Tibial artery (tissue), 4 donors: ENCODE results near the gene SYPL2.
"Not testable (repeated sequence)": the region's sequence is repeated elsewhere in the genome, so short reads cannot be mapped to it uniquely, and the experiment has no call there.

Experiments used
- DNase-seq, 2 donors: peaks; one replicate each; pipeline ENCODE4 v3.0.0-alpha.2; 2019
- H3K27ac ChIP-seq, 2 donors: fragments of 200-600 bp; sonication (generic) in 1 of 2; 1 replicate in 1 of 2; 2 replicates in 1 of 2; pipeline ENCODE4 v1.5.1; 2018 to 2019; ENCODE audit warnings: mild to moderate bottlenecking in 1 of 2
- H3K27me3 ChIP-seq, 2 donors: fragments of 200-600 bp; sonication (generic) in 1 of 2; one replicate each; pipeline versions ENCODE4 v1.5.1 to v1.6.0; 2016 to 2019
- H3K36me3 ChIP-seq, 3 donors: fragments of 200-600 bp; sonication (generic) in 2 of 3; one replicate each; pipeline ENCODE4 v1.5.1; 2016 to 2019; ENCODE audit warnings: mild to moderate bottlenecking in 2 of 3
- H3K4me1 ChIP-seq, 4 donors: fragments of 200-600 bp; sonication (generic) in 2 of 4; 1 replicate in 3 of 4; 2 replicates in 1 of 4; pipeline ENCODE4 v1.5.1; 2016 to 2019
- H3K4me3 ChIP-seq, 2 donors: fragments of 200-600 bp; sonication (generic) in 1 of 2; 1 replicate in 1 of 2; 2 replicates in 1 of 2; pipeline ENCODE4 v1.5.1; 2018 to 2019; ENCODE audit warnings: mild to moderate bottlenecking in 2 of 2
- H3K9me3 ChIP-seq, 3 donors: fragments of 200-600 bp; sonication (generic) in 1 of 3; one replicate each; pipeline ENCODE4 v1.5.1; 2016 to 2019
- intact Hi-C: fragments of 100-400 bp; cut with DNase I; formaldehyde crosslinking; loops from one replicate; pipeline ENCODE4 v1.15.0; 2023; ENCODE audit warnings: low total_unique reads
- TF ChIP-seq, protein P1 (sequence below), 2 experiments: fragments of 200-600 bp in 1 of 2; fragments of 450-650 bp in 1 of 2; IDR thresholded peaks; one replicate each; pipeline ENCODE4 v1.5.1; 2017 to 2019; ENCODE audit warnings: antibody characterized with exemption in 2 of 2, mild to moderate bottlenecking in 1 of 2, moderate library complexity in 1 of 2

The SYPL2 gene

DNA sequence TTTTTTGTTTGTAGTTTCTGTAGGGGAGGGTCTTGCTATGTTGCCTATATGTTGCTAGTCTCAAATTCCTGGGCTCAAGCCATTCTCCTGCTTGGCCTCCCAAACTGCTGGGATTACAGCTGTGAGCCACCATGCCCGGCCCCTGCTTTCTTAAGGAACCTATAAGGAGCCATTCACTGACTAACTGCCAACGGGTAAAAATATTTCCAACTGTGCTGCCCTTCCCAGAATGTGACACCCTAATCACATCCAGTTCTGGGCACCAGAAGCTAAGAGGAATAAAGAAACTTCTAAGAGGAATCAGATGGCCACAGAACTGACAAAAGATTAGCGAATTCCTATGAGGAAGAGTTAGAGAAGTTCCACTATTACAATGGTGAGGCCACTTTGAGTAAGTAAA is 6.4 kb downstream of the SYPL2 start:
- DNase-seq = no peak
- TF ChIP-seq, protein P1, sequence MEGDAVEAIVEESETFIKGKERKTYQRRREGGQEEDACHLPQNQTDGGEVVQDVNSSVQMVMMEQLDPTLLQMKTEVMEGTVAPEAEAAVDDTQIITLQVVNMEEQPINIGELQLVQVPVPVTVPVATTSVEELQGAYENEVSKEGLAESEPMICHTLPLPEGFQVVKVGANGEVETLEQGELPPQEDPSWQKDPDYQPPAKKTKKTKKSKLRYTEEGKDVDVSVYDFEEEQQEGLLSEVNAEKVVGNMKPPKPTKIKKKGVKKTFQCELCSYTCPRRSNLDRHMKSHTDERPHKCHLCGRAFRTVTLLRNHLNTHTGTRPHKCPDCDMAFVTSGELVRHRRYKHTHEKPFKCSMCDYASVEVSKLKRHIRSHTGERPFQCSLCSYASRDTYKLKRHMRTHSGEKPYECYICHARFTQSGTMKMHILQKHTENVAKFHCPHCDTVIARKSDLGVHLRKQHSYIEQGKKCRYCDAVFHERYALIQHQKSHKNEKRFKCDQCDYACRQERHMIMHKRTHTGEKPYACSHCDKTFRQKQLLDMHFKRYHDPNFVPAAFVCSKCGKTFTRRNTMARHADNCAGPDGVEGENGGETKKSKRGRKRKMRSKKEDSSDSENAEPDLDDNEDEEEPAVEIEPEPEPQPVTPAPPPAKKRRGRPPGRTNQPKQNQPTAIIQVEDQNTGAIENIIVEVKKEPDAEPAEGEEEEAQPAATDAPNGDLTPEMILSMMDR (IDR thresholded peaks at IDR 0.05) = no peak
- H3K4me1 ChIP-seq = no peaks in the 10 kb centered on the region
- H3K4me3 ChIP-seq = no peak overlapping the region
- H3K27me3 ChIP-seq = no peaks in the 10 kb centered on the region
- H3K9me3 ChIP-seq = no peaks in the 10 kb centered on the region
- no peak overlapping the region for H3K27ac ChIP-seq
- intact Hi-C loops = no loop called here
- H3K36me3 ChIP-seq = no peaks in the 10 kb centered on the region

DNA sequence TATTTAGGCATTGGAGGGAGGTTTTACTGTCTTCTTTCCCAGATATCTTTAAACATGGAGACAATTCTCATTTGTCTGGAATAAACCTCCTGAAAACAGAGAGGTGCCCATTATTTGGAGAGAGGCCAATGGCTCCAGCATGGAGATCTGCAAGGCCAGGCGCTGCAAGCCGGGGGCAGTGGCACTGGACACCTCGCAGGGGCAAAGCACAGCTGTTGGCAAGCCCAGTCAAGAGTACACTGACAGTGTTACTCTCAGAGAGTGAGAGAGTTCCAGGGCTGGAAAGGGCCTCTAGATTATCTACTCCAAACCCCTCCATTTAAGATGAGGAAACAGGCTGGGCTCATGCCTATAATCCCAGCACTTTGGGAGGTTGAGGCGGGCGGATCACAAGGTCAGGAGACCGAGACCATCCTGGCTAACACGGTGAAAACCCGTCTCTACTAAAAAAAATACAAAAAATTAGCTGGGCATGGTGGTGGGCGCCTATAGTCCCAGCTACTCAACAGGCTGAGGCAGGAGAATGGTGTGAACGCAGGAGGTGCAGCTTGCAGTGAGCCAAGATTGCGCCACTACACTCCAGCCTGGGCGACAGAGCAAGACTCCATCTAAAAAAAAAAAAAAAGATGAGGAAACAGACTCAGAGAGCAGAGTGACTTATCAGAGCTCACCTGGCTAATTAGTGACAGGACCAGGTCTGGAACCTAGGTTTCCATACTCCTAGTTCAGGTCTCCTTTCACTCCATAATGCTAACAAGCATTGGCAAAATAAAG is 7.1 kb downstream of the SYPL2 start:
- H3K9me3 ChIP-seq, H3K27me3 ChIP-seq, H3K4me1 ChIP-seq, intact Hi-C loops, H3K4me3 ChIP-seq, DNase-seq, H3K36me3 ChIP-seq, H3K27ac ChIP-seq: not testable (repeated sequence)

DNA sequence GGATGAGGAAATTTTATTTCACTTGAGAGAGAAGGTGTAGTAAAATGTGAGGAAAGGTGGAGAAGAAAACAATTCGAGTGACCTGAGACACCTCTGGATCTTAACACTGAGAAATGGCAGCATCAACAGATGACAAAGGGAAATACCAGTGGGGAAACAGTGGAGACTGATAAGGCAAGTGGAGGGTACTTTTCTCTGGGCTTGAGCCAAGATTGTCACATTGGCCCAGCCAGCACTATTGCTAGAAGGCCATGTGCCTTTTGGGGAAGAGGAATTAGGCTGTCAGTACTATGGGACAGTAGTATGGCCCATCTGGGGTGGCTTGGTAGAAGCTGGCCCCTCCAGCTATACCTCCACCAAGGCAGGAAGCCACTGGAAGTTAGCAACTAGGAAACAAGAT is 8.4 kb downstream of the SYPL2 start:
- Histone ChIP-seq H3K36me3 (no peaks in the 10 kb centered on the region), H3K4me1 (no peaks in the 10 kb centered on the region), H3K4me3 (no peak overlapping the region), H3K27me3 (no peaks in the 10 kb centered on the region), H3K9me3 (no peaks in the 10 kb centered on the region), H3K27ac (no peak overlapping the region)
- intact Hi-C loops = no loop called here
- TF ChIP-seq, protein P1 (IDR thresholded peaks at IDR 0.05) = no peak
- DNase-seq = no peak

DNA sequence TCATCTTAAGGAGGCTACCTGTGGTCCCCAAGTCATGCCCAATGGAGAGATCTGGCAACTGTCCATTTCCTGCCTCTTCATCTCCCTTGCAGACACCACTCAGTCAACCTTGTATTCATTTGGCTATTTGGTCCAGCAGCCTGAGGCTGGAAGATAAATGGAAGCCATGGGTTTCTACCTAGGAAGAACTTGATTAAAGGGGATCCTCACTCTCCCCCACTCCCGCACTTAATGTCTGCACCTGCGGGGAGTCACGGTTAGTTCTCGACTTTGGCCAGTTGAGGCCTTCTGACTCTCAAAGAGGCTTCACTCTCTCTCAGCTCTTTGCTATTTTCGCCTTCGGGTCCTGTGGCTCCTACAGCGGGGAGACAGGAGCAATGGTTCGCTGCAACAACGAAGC is 8.9 kb downstream of the SYPL2 start:
- Histone ChIP-seq H3K4me3 (no peak overlapping the region), H3K9me3 (no peaks in the 10 kb centered on the region), H3K36me3 (no peaks in the 10 kb centered on the region), H3K27me3 (no peaks in the 10 kb centered on the region), H3K4me1 (no peaks in the 10 kb centered on the region), H3K27ac (no peak overlapping the region)
- no peak for DNase-seq
- intact Hi-C loops = no loop called here
- TF ChIP-seq, protein P1 (IDR thresholded peaks at IDR 0.05) = no peak

DNA sequence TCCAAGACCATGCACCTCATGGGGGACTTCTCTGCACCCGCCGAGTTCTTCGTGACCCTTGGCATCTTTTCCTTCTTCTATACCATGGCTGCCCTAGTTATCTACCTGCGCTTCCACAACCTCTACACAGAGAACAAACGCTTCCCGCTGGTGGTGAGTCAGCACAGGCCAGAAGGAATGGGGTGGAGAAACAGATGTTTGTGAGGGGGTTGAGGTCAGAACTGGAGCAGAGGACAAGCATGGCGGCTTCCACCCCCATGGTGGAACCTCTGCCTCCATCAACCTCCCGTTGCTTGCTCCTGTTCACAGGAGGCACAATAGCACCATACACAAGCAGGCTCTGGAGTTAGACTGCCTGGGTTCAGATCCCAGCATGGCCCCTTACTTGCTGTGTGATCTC is 10.5 kb downstream of the SYPL2 start:
- TF ChIP-seq, protein P1 (IDR thresholded peaks at IDR 0.05) = no peak
- no peaks in the 10 kb centered on the region for H3K27me3 ChIP-seq

DNA sequence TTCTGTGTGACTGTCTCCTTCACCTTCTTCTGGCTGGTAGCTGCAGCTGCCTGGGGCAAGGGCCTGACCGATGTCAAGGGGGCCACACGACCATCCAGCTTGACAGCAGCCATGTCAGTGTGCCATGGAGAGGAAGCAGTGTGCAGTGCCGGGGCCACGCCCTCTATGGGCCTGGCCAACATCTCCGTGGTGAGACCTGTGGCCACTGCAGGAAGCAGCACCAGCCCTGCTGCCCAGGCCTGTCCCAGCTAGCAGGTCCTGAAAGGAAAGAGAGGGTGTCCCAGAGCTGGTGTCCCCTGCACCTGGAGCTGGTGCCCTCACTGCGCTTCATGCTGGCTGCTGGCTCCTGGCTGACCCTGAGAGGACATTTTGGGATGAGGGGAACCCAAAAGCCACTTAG is 11.5 kb downstream of the SYPL2 start:
- intact Hi-C loops = no loop called here
- no peaks in the 10 kb centered on the region for H3K36me3 ChIP-seq
- no peak overlapping the region for H3K27ac ChIP-seq
- H3K4me1 ChIP-seq = peaks cover 0 to 2% (median under 1%) of the 10 kb centered on the region in 4 donors
- DNase-seq = no peak
- no peaks in the 10 kb centered on the region for H3K27me3 ChIP-seq
- no peaks in the 10 kb centered on the region for H3K9me3 ChIP-seq
- TF ChIP-seq, protein P1 (IDR thresholded peaks at IDR 0.05) = no peak
- H3K4me3 ChIP-seq = no peak overlapping the region

More for the DNA sequence above, 10.5 kb downstream of the SYPL2 start:
- Histone ChIP-seq H3K36me3 (no peaks in the 10 kb centered on the region), H3K9me3 (no peaks in the 10 kb centered on the region), H3K27ac (no peak overlapping the region), H3K4me3 (no peak overlapping the region), H3K4me1 (no peaks in the 10 kb centered on the region)
- DNase-seq = no peak
- intact Hi-C loops = no loop called here
